Kidney epithelial cell (primary cell): Measurements from ENCODE around the gene PSORS1C1. TPM values are rescaled to one million over a fixed set of nuclear protein-coding genes. Genes with fewer than 3 reads are reported as not detected.
"Not testable (repeated sequence)": the region's sequence is repeated elsewhere in the genome, so short reads cannot be mapped to it uniquely, and the experiment has no call there.

Experiments used
- DNase-seq: peaks from one replicate; pipeline ENCODE4 v3.0.0-alpha.2; 2010; ENCODE audit warnings: low read depth
- H3K27me3 ChIP-seq: 2 replicates; pipeline ENCODE4 v1.6.0; 2011; ENCODE audit warnings: low read length; ENCODE audit not compliant: control insufficient read depth, insufficient read depth
- H3K36me3 ChIP-seq: 2 replicates; pipeline ENCODE4 v1.5.1; 2011; ENCODE audit warnings: low read length; ENCODE audit not compliant: control insufficient read depth, insufficient read depth
- H3K4me3 ChIP-seq: 2 replicates; pipeline ENCODE4 v1.5.1; 2011; ENCODE audit warnings: low read depth, mild to moderate bottlenecking, control low read depth, low read length
- total RNA-seq: library from RNA; depleted of rRNA; stranded (reverse); fragments of >200 nt; gene quantifications from 2 replicates; pipeline ENCODE4 v1.2.3, GENCODE V29; 2015
- TF ChIP-seq, protein P1 (sequence below): IDR thresholded peaks from 2 replicates; pipeline ENCODE4 v1.5.1; 2011; ENCODE audit warnings: mild to moderate bottlenecking, moderate library complexity, low read length, control low read depth, inconsistent platforms; ENCODE audit not compliant: insufficient read depth, poor library complexity, severe bottlenecking

PSORS1C1 gene
- total RNA-seq, 1 donor from 2014 or later, result 0.38 TPM

DNA sequence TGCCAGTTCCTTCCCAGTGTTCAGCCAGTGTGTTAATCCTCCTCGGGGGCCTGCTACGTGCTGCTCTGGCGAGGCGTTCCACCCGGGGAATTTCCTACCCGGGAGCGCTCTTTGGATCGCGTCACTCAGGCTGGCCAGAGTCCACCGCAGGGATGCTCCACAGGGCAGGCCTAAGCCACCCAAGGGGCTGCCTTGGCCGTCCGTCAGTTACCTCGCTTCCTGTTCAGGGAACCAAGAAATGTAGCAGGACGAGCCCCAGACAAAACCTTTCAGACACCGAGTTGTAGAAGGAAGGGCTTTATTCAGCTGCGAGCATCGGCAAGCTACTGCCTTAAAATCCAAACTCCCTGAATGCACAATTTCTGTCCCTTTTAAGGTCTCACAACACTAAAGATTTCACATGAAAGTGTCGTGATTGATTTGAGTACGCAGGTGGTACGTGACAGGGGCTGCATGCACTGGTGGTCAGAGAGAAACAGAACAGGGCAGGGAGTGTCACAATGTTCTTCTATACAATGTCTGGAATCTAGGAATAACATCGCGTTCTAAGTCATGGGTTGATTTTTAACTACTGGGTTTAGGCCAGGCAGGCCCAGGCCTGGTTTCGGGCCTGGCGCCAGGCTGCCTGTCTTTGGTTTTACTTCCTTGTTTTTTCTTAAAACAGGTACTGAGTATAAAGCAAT lies 71.6 kb downstream of the PSORS1C1 start:
- Histone ChIP-seq H3K4me3 (peak overlapping the region; percentile 50), H3K36me3 (no peaks in the 10 kb centered on the region), H3K27me3 (no peaks in the 10 kb centered on the region)
- DNase-seq, result no peak
- TF ChIP-seq, protein P1, sequence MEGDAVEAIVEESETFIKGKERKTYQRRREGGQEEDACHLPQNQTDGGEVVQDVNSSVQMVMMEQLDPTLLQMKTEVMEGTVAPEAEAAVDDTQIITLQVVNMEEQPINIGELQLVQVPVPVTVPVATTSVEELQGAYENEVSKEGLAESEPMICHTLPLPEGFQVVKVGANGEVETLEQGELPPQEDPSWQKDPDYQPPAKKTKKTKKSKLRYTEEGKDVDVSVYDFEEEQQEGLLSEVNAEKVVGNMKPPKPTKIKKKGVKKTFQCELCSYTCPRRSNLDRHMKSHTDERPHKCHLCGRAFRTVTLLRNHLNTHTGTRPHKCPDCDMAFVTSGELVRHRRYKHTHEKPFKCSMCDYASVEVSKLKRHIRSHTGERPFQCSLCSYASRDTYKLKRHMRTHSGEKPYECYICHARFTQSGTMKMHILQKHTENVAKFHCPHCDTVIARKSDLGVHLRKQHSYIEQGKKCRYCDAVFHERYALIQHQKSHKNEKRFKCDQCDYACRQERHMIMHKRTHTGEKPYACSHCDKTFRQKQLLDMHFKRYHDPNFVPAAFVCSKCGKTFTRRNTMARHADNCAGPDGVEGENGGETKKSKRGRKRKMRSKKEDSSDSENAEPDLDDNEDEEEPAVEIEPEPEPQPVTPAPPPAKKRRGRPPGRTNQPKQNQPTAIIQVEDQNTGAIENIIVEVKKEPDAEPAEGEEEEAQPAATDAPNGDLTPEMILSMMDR, result no peak

DNA sequence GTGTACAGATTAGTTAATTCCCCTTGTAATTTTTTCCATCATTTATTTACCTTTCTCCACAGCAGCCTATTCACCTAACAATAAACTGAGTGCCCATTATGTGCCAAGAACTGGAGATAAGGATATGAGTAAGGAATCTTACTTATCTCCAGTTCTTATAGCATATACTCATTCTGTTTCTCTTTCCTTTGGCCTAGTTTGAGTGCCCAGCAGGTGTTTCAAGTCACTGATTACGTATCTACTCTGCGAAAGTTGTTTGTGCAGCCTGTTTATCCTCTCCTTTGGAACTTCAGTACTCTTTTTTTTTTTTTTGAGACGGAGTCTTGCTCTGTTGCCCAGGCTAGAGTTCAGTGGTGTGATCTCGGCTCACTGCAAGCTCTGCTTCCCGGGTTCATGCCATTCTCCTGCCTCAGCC lies 73.2 kb downstream of the PSORS1C1 start:
- TF ChIP-seq, protein P1, result no peak
- DNase-seq, result no peak

GRCh38 chr6:31189223-31189622 lies 74.6 kb downstream of the PSORS1C1 start:
- not testable (repeated sequence) for H3K4me3 ChIP-seq, H3K27me3 ChIP-seq, H3K36me3 ChIP-seq, DNase-seq

More for the DNA sequence above, 73.2 kb downstream of the PSORS1C1 start:
- H3K4me3 ChIP-seq, result no peak overlapping the region
- no peaks in the 10 kb centered on the region for H3K27me3 ChIP-seq
- H3K36me3 ChIP-seq, result no peaks in the 10 kb centered on the region

Other genes starting within 250 kb of the PSORS1C1 start
- gene DDR1, start 230.3 kb upstream of the PSORS1C1 start, total RNA-seq, result 171 and 173 TPM in 2 replicates
- 23.0 and 27.7 TPM in 2 replicates for gene GTF2H4, start 206.6 kb upstream of the PSORS1C1 start, total RNA-seq
- gene VARS2, start 200.6 kb upstream of the PSORS1C1 start, total RNA-seq, result 34.7 and 37.7 TPM in 2 replicates
- gene SFTA2, start 182.6 kb upstream of the PSORS1C1 start, total RNA-seq, result 1.0 TPM in 1 of 2 replicates, not detected in the other
- gene MUCL3, start 173.8 kb upstream of the PSORS1C1 start, total RNA-seq, result not detected in 2 replicates
- not detected in 2 replicates for gene MUC21, start 131.1 kb upstream of the PSORS1C1 start, total RNA-seq
- not detected in 2 replicates for gene MUC22, start 104.3 kb upstream of the PSORS1C1 start, total RNA-seq
- 0.62 and 0.79 TPM in 2 replicates for gene C6orf15, start 2.2 kb upstream of the PSORS1C1 start, total RNA-seq
- gene CDSN, start 5.6 kb downstream of the PSORS1C1 start, total RNA-seq, result not detected in 2 replicates
- gene PSORS1C2, start 24.3 kb downstream of the PSORS1C1 start, total RNA-seq, result not detected in 2 replicates
- 16.4 and 20.2 TPM in 2 replicates for gene CCHCR1, start 43.0 kb downstream of the PSORS1C1 start, total RNA-seq
- 6.4 and 10.1 TPM in 2 replicates for gene TCF19, start 43.8 kb downstream of the PSORS1C1 start, total RNA-seq
- 0.21 and 0.68 TPM in 2 replicates for gene POU5F1, start 55.9 kb downstream of the PSORS1C1 start, total RNA-seq
- 696 and 738 TPM in 2 replicates for gene HLA-C, start 157.3 kb downstream of the PSORS1C1 start, total RNA-seq
- gene HLA-B, start 242.4 kb downstream of the PSORS1C1 start, total RNA-seq, result 484 and 545 TPM in 2 replicates